GM12878 (cell line): ENCODE results near the gene DIAPH3. TPM values are rescaled to one million over a fixed set of nuclear protein-coding genes. Genes with fewer than 3 reads are reported as not detected.

Experiments
- ATAC-seq: fragments of 200-7000 bp; cut with Tn5 transposase; 3 replicates; pipeline ENCODE4 v1.9.1; 2020; ENCODE audit warnings: mild to moderate bottlenecking, moderate library complexity
- BruUV-seq: library from RNA; stranded (reverse); fragments of 400-500 nt; replicated peaks from 2 replicates; lab custom pipeline; 2021; lab: Mats Ljungman, UMichigan
- CTCF ChIA-PET: fragments of 300-600 bp; sonication (Branson Sonifier 250); formaldehyde crosslinking; extraction: SDS; loops from one replicate; lab custom pipeline; 2021; ENCODE audit warnings: inconsistent platforms; lab: Yijun Ruan, JAX
- POLR2A ChIA-PET: fragments of 350-600 bp; formaldehyde crosslinking; extraction: SDS; loops from one replicate; lab custom pipeline; 2021; ENCODE audit warnings: inconsistent platforms; lab: Charles Lee
- RAD21 ChIA-PET: fragments of 300-600 bp; sonication (Branson Sonifier 250); formaldehyde crosslinking; loops from one replicate; lab custom pipeline; 2023; ENCODE audit warnings: antibody characterized with exemption; ENCODE audit not compliant: unreplicated experiment; lab: Charles Lee
- SMC1A ChIA-PET: fragments of 300-600 bp; sonication (Branson Sonifier 250); formaldehyde crosslinking; loops from one replicate; lab custom pipeline; 2023; ENCODE audit not compliant: unreplicated experiment, uncharacterized antibody; lab: Charles Lee
- DNase-seq: peaks from one replicate; pipeline ENCODE4 v3.0.0-alpha.2; 2011; ENCODE audit warnings: low read depth, low spot score
- FAIRE-seq: peaks from 3 replicates; lab custom pipeline; 2011; peaks lifted over from hg19 to GRCh38; lab: Jason Lieb, UNC
- H2AFZ ChIP-seq: 2 replicates; pipeline ENCODE4 v1.6.0; 2011; ENCODE audit warnings: low read depth, low read length, control low read depth; ENCODE audit not compliant: control insufficient read depth
- H3K27ac ChIP-seq: 2 replicates; pipeline ENCODE4 v1.5.1; 2011; ENCODE audit warnings: control low read depth; ENCODE audit not compliant: control insufficient read depth, insufficient read depth
- H3K27me3 ChIP-seq, 2 experiments: replicated peaks in 1 of 2; 2 replicates each; pipeline versions ENCODE4 v1.6.0 to v1.6.1; 2011; ENCODE audit warnings: low read length in 1 of 2; ENCODE audit not compliant: control insufficient read depth in 2 of 2, insufficient read depth in 2 of 2
- H3K36me3 ChIP-seq, 2 experiments: 2 replicates each; pipeline ENCODE4 v1.5.1; 2011; ENCODE audit warnings: low read length in 1 of 2; ENCODE audit not compliant: control insufficient read depth in 2 of 2, insufficient read depth in 2 of 2
- H3K4me1 ChIP-seq: 2 replicates; pipeline ENCODE4 v1.6.1; 2011; ENCODE audit warnings: mild to moderate bottlenecking, low read length, moderate library complexity, mixed read lengths; ENCODE audit not compliant: control insufficient read depth, insufficient read depth
- H3K4me2 ChIP-seq: 2 replicates; pipeline ENCODE4 v1.6.0; 2011; ENCODE audit warnings: control low read depth; ENCODE audit not compliant: control insufficient read depth, insufficient read depth
- H3K4me3 ChIP-seq: fragments of 200-600 bp; sonication (generic); 2 replicates; pipeline ENCODE4 v1.5.1; 2016
- H3K79me2 ChIP-seq: 2 replicates; pipeline ENCODE4 v1.6.0; 2011; ENCODE audit warnings: low read length; ENCODE audit not compliant: control insufficient read depth, insufficient read depth
- H3K9ac ChIP-seq: 2 replicates; pipeline ENCODE4 v1.8.0; 2011; ENCODE audit warnings: low read length, control low read depth, mixed read lengths; ENCODE audit not compliant: control insufficient read depth, insufficient read depth
- H3K9me3 ChIP-seq: replicated peaks from 3 replicates; pipeline ENCODE4 v1.5.1; 2011; ENCODE audit warnings: mild to moderate bottlenecking, low read length; ENCODE audit not compliant: control insufficient read depth, insufficient read depth
- H4K20me1 ChIP-seq: 2 replicates; pipeline ENCODE4 v1.6.0; 2011; ENCODE audit not compliant: control insufficient read depth, insufficient read depth
- BRCA1 ChIP-seq: IDR thresholded peaks from 2 replicates; pipeline ENCODE4 v1.6.1; 2011; ENCODE audit warnings: low read depth, low read length, improper control_type of control experiment
- NRF1 ChIP-seq: conservative IDR thresholded peaks from 2 replicates; pipeline ENCODE4 v1.6.1; 2011; ENCODE audit warnings: mild to moderate bottlenecking, low read depth, low read length, improper control_type of control experiment
- RFX5 ChIP-seq: IDR thresholded peaks from 2 replicates; pipeline ENCODE4 v1.6.1; 2011; ENCODE audit warnings: low read depth, low read length, improper control_type of control experiment
- SREBF2 ChIP-seq: IDR thresholded peaks from 2 replicates; pipeline ENCODE4 v1.6.1; 2012; ENCODE audit warnings: mild to moderate bottlenecking, low read length
- SRF ChIP-seq, 2 experiments: IDR thresholded peaks; 2 replicates each; pipeline ENCODE4 v1.6.1; 2011; ENCODE audit warnings: low read depth in 2 of 2, low read length in 2 of 2, mild to moderate bottlenecking in 1 of 2, moderate library complexity in 1 of 2
- TCF7 ChIP-seq: IDR thresholded peaks from 2 replicates; pipeline ENCODE4 v1.6.1; 2014; ENCODE audit warnings: antibody characterized with exemption, borderline replicate concordance
- ZNF384 ChIP-seq: IDR thresholded peaks from 2 replicates; pipeline ENCODE4 v1.6.1; 2012; ENCODE audit warnings: low read depth, mild to moderate bottlenecking, low read length, improper control_type of control experiment, borderline replicate concordance
- WGBS: methylation state at CpG from one replicate; pipeline ENCODE4 v1.1.6; 2016; ENCODE audit warnings: low lambda C conversion rate; ENCODE audit not compliant: insufficient replicate concordance, insufficient coverage; ENCODE audit errors: missing lambda C conversion rate; 5-methylcytosine and 5-hydroxymethylcytosine counted together
- in situ Hi-C: fragments of 300-500 bp; cut with MboI; formaldehyde crosslinking; loops from 9 replicates; pipeline ENCODE4 v1.14.3; 2018; ENCODE audit warnings: mixed read lengths
- intact Hi-C: fragments of 100-400 bp; cut with micrococcal nuclease; formaldehyde crosslinking; loops from one replicate; pipeline ENCODE4 v1.14.2; 2022; ENCODE audit not compliant: unreplicated experiment
- polyA plus RNA-seq, 11 experiments: library from polyadenylated mRNA; depleted of rRNA in 4 of 11; unstranded in 6 of 11; stranded (reverse) in 5 of 11; fragments of >200 nt; fragmentation: Nextera tagmentation in 4 of 11; fragmentation: Illumina TruSeq in 1 of 11; extraction: Ambion mirVana in 4 of 11; extraction: Trizol in 1 of 11; gene quantifications; 1 replicate in 1 of 11; 2 replicates in 10 of 11; pipeline versions ENCODE4 v1.2.1 to v1.2.3, GENCODE V29; 2011 to 2016; ENCODE audit warnings: inconsistent platforms in 2 of 11, missing spikeins in 2 of 11, low read depth in 1 of 11
- total RNA-seq, 4 experiments: library from RNA; depleted of rRNA in 3 of 4; stranded (reverse); fragments of >200 nt in 3 of 4; fragmentation: Illumina TruSeq in 1 of 4; extraction: Trizol in 1 of 4; gene quantifications; 2 replicates each; pipeline versions ENCODE4 v1.2.1 to v1.2.3, GENCODE V29; 2013 to 2021
- TF ChIP-seq, protein P1 (sequence below): fragments of 450-650 bp; IDR thresholded peaks from 2 replicates; pipeline ENCODE4 v1.6.1; 2017; ENCODE audit warnings: borderline replicate concordance

Gene DIAPH3
- total and polyA plus RNA-seq, 10 of the 15 experiments (the other 5 are each of a cell fraction or from before 2014, with no cell fraction given), result 10.1 to 25.2 (median 15.4) TPM

DNA sequence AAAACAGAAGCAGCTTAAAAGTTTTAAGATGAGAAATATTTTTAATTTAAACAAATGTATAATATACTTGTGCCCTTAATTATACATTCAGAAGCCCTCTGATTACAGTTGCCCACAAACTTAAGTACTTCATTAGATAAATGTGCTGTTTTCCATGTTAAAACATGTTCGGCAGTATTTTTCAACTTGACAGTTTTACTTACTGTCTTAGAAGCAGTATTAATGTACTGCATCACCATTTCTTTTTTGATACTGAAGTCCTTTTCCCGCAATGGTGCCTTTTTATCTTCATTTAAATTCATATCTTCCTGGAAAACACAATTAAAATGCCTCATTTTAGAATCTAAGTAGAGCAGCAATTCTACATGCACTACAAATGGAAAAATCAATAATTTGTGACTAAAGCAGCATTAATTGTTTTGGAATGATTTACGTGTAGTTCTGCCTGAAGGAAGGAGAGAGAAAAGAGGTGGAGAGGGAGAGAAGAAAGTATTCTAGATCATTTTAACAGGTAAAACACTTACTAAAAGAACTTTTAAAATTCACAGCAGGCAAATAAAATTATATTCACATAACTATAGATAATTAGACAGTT lies 70.2 kb downstream of the DIAPH3 start:
- ChIA-PET SMC1A (interaction anchor here (1.0 to 1.2 kb wide), 3 partner anchors 15 to 71 kb away, joined by 3 to 4 read pairs (median 3); no protein-coding TSS in a partner anchor), CTCF (no interaction called here), POLR2A (no interaction called here), RAD21 (no interaction called here)
- no peaks in the 10 kb centered on the region for H3K27me3 ChIP-seq
- no peak overlapping the region for H2AFZ ChIP-seq
- H3K79me2 ChIP-seq, result no peaks in the 10 kb centered on the region
- H3K27ac ChIP-seq, result no peak overlapping the region
- 80% methylated on average over 3 of the region's 3 CpGs for WGBS
- no peak overlapping the region for H3K9ac ChIP-seq
- in situ Hi-C loops (no loop called here), intact Hi-C loops (no loop called here)
- H3K4me2 ChIP-seq, result no peak overlapping the region
- no TSS peak for BruUV-seq
- TF ChIP-seq ZNF384 (no peak), SREBF2 (no peak), SRF (IDR thresholded peaks at IDR 0.05; ENCODE audit: low read depth in 2 of 2, low read length in 2 of 2) (no peak), NRF1 (no peak), RFX5 (no peak), BRCA1 (no peak), TCF7 (no peak)
- TF ChIP-seq, protein P1, sequence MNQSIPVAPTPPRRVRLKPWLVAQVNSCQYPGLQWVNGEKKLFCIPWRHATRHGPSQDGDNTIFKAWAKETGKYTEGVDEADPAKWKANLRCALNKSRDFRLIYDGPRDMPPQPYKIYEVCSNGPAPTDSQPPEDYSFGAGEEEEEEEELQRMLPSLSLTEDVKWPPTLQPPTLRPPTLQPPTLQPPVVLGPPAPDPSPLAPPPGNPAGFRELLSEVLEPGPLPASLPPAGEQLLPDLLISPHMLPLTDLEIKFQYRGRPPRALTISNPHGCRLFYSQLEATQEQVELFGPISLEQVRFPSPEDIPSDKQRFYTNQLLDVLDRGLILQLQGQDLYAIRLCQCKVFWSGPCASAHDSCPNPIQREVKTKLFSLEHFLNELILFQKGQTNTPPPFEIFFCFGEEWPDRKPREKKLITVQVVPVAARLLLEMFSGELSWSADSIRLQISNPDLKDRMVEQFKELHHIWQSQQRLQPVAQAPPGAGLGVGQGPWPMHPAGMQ, result no peak
- no peaks in the 10 kb centered on the region; a peak in 1 of 4 replicates for H3K36me3 ChIP-seq
- no peak overlapping the region for H3K4me3 ChIP-seq
- no peaks in the 10 kb centered on the region for H3K4me1 ChIP-seq
- FAIRE-seq (no peak), DNase-seq (no peak), ATAC-seq (no peak)
- no peaks in the 10 kb centered on the region for H4K20me1 ChIP-seq
- no peaks in the 10 kb centered on the region; the same call in none of the 3 replicates for H3K9me3 ChIP-seq
